NCI-H510A (cell line): Measurements from ENCODE around the gene PLOD2.

Experiments
- DNase-seq: peaks from one replicate; lab custom pipeline; 2025; lab: John Stamatoyannopoulos, UW

Gene PLOD2

GRCh38 chr3:146037697-146038096, 123.3 kb downstream of the PLOD2 start:
- no peak for DNase-seq

- DNase-seq: no peak
Observed at GRCh38 chr3:146036281-146036680, 124.7 kb downstream of the PLOD2 start.

- no peak for DNase-seq
Observed at GRCh38 chr3:146035366-146035765, 125.6 kb downstream of the PLOD2 start.

GRCh38 chr3:146033950-146034349, 127.0 kb downstream of the PLOD2 start:
- DNase-seq: no peak

GRCh38 chr3:146026547-146026946, 134.4 kb downstream of the PLOD2 start:
- no peak for DNase-seq

GRCh38 chr3:146024260-146024659, 136.7 kb downstream of the PLOD2 start:
- no peak for DNase-seq

GRCh38 chr3:146020969-146021368, 140.0 kb downstream of the PLOD2 start:
- DNase-seq: no peak

- DNase-seq: no peak
Observed at GRCh38 chr3:146019508-146019907, 141.5 kb downstream of the PLOD2 start.
